Measurements from ENCODE around the gene MRPL37.

Gene MRPL37

GRCh38 chr1:54256522-54257345, 56.8 kb downstream of the MRPL37 start:
- DNase-seq (ENCODE audit: low read depth): no peak
- TF ChIP-seq MYC (IDR thresholded peaks at IDR 0.05; ENCODE audit: low read depth, low read length) (no peak), CTCF (IDR thresholded peaks at IDR 0.05; ENCODE audit: low read depth, low read length) (no peak), POLR2A (IDR thresholded peaks at IDR 0.05; ENCODE audit: extremely low read depth, insufficient read length) (no peak), MAX (IDR thresholded peaks at IDR 0.05; ENCODE audit: low read depth, low read length) (no peak)
- H3K4me3 ChIP-seq (ENCODE audit: low read depth, low read length): no peak overlapping the region

- no peak for DNase-seq (ENCODE audit: low read depth)
- TF ChIP-seq CTCF (IDR thresholded peaks at IDR 0.05; ENCODE audit: low read depth, low read length) (no peak), MAX (IDR thresholded peaks at IDR 0.05; ENCODE audit: low read depth, low read length) (no peak), MYC (IDR thresholded peaks at IDR 0.05; ENCODE audit: low read depth, low read length) (no peak), POLR2A (IDR thresholded peaks at IDR 0.05; ENCODE audit: extremely low read depth, insufficient read length) (no peak)
- no peak overlapping the region for H3K4me3 ChIP-seq (ENCODE audit: low read depth, low read length)
These were observed 57.3 kb downstream of the MRPL37 start for GRCh38 chr1:54257346-54257620.

- no peak for DNase-seq (ENCODE audit: low read depth)
- no peak for TF ChIP-seq POLR2A (IDR thresholded peaks at IDR 0.05; ENCODE audit: extremely low read depth, insufficient read length)
- no peak for TF ChIP-seq MYC (IDR thresholded peaks at IDR 0.05; ENCODE audit: low read depth, low read length)
- no peak for TF ChIP-seq MAX (IDR thresholded peaks at IDR 0.05; ENCODE audit: low read depth, low read length)
- no peak for TF ChIP-seq CTCF (IDR thresholded peaks at IDR 0.05; ENCODE audit: low read depth, low read length)
- no peak overlapping the region for H3K4me3 ChIP-seq (ENCODE audit: low read depth, low read length)
These were observed 57.9 kb downstream of the MRPL37 start for GRCh38 chr1:54257876-54258275.

GRCh38 chr1:54259546-54260140, 59.7 kb downstream of the MRPL37 start:
- DNase-seq (ENCODE audit: low read depth): no peak
- TF ChIP-seq POLR2A (IDR thresholded peaks at IDR 0.05; ENCODE audit: extremely low read depth, insufficient read length) (no peak), MAX (IDR thresholded peaks at IDR 0.05; ENCODE audit: low read depth, low read length) (no peak), CTCF (IDR thresholded peaks at IDR 0.05; ENCODE audit: low read depth, low read length) (no peak), MYC (IDR thresholded peaks at IDR 0.05; ENCODE audit: low read depth, low read length) (no peak)
- no peak overlapping the region for H3K4me3 ChIP-seq (ENCODE audit: low read depth, low read length)

GRCh38 chr1:54260810-54261209, 60.8 kb downstream of the MRPL37 start:
- TF ChIP-seq CTCF (IDR thresholded peaks at IDR 0.05; ENCODE audit: low read depth, low read length): no peak
- TF ChIP-seq MYC (IDR thresholded peaks at IDR 0.05; ENCODE audit: low read depth, low read length): no peak
- no peak for TF ChIP-seq POLR2A (IDR thresholded peaks at IDR 0.05; ENCODE audit: extremely low read depth, insufficient read length)
- TF ChIP-seq MAX (IDR thresholded peaks at IDR 0.05; ENCODE audit: low read depth, low read length): no peak
- no peak for DNase-seq (ENCODE audit: low read depth)

More at GRCh38 chr1:54260810-54261209, 60.8 kb downstream of the MRPL37 start:
- no peak overlapping the region for H3K4me3 ChIP-seq (ENCODE audit: low read depth, low read length)

Measured in NB4 (cell line).